NCI-H82 treated with DMSO at 0.1 percent for 48 hours (cell line): ENCODE data around the gene BCAS4.

ENCODE experiments used
- DNase-seq: peaks from one replicate; lab custom pipeline; 2025; ENCODE audit not compliant: unreplicated experiment; lab: John Stamatoyannopoulos, UW

BCAS4 gene

GRCh38 chr20:50854506-50855249 lies 59.8 kb downstream of the BCAS4 start:
- DNase-seq, result no peak

- DNase-seq, result no peak
Measured at GRCh38 chr20:50855498-50856474, 60.9 kb downstream of the BCAS4 start.

DNA sequence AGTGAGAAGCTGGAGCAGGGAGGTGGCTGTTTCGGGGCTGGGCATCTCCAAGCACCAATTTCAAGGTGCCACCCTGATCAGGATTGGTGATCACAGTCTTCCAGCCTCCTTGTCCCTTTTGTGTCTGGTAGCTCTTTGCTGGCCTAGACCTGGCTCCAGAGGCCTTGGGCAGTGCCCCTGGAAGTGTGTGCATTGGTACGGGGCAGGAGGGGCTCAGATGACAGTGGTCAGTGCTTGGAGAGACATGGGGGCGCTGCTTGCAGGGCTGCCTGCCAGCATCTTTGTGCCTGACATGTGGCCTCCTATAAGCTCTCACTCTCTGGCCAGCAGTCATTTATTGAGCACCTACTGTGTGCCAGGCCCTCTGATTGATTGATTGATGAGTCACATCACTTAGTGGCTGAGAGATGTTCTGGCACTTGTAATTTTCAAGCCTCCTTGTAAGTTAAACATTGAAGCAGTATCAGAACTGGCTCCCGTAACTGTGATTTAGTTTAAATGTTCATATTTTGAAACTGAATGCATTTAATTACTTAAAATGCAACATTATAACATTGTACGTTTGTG lies 61.7 kb downstream of the BCAS4 start:
- DNase-seq, result no peak

- DNase-seq, result no peak
Measured at GRCh38 chr20:50857348-50857747, 62.5 kb downstream of the BCAS4 start.

DNA sequence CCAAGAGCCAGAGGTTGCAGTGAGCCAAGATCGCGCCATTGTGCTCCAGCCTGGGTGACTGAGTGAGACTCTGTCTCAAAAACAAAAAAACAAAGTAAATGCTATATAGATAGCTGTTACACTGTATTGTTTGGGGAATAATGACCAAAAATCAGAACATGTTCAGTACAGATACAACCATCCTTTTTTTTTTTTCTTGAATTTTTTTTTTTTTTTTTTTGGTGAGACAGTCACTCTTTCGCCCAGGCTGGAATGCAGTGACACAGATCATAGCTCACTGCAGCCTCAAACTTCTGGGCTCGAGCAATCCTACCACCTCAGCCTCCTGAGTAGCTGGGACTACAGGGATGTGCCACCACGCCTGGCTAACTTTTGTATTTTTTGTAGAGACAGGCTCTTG lies 63.7 kb downstream of the BCAS4 start:
- DNase-seq, result no peak

GRCh38 chr20:50859161-50859560 lies 64.3 kb downstream of the BCAS4 start:
- DNase-seq, result no peak

DNA sequence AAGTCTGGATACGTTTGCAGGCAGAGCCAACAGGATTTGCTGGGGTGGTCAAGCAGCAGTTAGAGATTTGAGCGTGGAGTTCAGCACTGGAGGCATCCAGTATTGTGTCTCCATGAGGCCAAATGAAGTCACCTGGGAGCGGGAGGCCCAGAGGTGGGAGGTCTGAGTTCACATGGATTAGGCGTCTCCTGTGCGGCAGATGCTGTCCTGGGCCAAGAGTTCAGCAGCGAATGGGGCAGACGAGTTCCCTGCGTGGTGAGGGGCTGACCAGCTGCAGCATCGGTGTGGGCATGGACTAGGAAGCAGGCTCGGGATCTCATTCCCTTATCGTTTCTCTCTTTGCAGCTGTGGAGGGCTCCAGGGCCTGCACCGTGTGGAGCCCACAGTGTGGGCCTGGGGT lies 66.2 kb downstream of the BCAS4 start:
- DNase-seq, result no peak

GRCh38 chr20:50862546-50862945 lies 67.7 kb downstream of the BCAS4 start:
- DNase-seq, result no peak

DNA sequence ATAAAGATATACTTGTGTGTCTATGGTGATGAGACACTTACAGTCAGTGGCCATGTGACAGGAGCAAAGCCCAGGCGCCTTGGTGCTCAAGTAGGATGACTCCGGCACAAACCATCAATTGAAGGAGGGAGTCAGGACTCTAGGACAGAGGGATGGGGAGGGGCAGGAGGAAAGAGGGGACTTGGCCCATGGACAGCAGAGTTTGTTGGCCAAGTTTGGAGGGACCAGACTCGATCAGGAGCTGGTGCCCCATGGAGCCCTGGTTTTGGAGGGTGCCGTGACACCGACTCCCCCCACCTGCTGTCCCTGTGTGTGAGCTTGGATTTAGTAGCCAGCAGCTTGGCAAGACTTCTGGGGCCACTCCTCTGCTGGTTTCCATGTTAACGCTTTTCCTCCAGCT lies 70.3 kb downstream of the BCAS4 start:
- DNase-seq, result no peak

GRCh38 chr20:50865591-50865990 lies 70.7 kb downstream of the BCAS4 start:
- DNase-seq, result no peak

DNA sequence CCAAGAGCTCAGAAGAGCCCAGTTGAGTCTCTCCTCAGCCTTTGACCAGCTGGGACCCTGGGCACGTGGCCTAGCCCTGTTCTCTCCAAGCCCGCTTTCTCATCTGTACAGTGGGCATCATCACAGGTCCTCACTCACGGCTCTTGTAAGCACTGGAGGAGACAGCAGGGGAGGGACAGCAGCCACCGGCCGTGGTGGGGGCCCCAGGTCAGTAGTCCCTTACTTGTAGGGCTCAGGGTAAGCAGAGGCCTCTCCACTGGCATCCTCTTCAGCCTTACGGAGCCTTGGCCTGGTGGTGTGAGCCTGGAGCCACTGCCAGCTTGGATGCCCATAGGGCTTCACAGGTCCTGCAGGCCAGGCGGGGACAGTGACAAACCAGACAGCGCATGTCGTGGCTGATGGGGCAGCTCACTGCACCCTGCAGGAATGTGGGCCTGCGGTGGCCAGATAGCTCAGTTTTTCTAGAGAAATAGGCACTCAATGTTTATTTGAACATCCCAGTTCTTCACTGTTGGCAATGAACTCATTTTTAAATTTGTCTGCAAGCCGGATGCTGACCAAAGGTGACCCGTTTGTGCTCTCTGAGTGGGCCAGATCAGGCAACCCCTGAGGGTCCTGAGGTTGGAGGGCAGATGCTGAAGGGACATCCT lies 71.3 kb downstream of the BCAS4 start:
- DNase-seq, result no peak

GRCh38 chr20:50866831-50867230 lies 72.0 kb downstream of the BCAS4 start:
- no peak for DNase-seq

GRCh38 chr20:50867805-50868204 lies 72.9 kb downstream of the BCAS4 start:
- DNase-seq, result no peak

- no peak for DNase-seq
Measured at GRCh38 chr20:50868509-50869495, 73.9 kb downstream of the BCAS4 start.

DNA sequence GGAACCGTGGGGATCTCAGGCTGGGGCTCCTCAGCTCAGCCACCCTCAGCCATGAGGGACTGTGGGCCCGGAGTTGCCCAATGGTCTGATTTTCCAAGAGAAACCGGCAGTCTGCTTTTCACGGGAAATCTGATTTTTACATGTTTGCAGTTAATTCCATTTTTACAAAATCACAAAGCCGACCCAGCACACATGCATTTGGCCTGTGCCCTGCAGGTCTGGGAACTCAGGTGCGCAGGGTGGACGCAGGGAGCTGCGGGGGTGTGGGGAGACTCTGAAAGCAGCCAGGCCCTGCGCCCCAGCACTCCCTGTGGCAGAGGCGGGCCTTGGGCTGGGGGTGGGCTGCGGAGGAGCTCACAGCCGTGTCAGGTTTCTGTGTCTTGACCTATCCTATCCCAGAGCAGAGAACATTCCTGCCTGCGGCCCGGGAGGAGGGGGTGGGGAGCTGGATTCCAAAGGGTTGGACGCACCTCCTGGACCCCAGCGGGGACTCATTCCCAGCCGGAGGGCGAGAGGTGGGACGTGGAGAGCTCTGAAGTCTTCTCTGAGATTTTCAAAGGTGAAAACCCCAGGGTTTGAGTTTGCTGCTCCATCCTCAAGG lies 75.8 kb downstream of the BCAS4 start:
- no peak for DNase-seq

DNA sequence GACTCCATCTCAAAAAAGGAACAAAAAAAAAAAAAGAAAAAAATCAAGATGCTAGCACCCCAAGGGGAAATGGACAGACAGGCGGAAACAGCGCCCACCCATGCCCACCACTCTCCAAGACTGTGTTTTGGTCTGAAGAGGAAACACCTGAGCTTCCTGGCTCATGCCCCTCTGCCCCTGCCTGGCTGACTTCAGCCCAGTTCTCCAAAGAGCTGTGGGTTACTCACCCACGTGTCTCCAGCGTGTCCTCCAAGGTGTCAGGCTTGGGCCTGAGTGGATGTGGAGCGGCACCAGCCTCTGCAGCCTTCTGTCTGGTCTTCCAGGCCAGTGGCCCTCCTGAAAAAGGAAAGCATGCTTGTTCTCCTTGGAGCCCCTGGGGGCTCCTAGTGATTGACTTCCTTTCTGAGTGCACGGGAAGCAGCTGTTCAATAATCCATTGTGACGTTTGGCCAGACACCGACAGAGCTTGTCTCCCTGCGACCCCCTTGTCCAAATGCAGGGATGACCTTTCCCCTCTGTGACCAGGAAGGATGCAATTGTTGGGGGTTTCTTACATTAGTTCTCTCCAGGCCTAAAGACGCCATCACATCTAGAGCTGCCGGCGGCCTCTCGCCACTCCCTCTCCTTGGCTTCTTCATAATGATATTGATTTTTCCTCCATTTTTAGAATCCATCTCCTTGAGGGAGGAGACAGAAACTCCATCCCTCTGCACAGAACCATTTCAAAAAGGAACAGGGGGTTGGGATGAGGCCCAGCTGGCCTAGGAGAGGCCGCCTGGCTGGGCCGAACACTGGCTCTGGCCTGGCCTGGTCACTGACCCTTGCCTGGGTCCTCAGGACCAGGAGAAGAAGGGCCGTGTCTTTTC lies 77.9 kb downstream of the BCAS4 start:
- DNase-seq, result no peak

DNA sequence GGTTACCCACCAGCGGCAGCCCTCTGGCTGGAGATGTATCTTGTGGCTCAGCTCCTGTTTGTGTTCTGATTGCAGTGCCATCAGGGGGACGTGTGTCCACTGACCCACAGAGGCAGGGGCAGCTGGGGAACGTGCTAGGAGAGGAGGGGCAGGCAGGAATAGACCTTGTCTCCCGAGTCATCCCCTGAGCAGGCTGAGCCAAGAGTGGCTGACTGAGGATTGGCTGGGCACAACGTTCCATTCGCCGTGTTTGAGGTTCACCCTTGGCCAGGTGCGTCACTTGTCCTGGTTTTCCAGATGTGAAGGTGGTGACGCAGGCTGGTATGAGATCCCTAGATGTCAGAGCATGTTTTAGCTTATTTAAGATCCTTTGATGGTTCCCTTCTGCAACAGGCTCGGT lies 78.7 kb downstream of the BCAS4 start:
- no peak for DNase-seq

- no peak for DNase-seq
Measured at GRCh38 chr20:50874111-50874757, 79.4 kb downstream of the BCAS4 start.
